ENCODE results near the gene TFCP2L1.
"Not testable (repeated sequence)": the region's sequence is repeated elsewhere in the genome, so short reads cannot be mapped to it uniquely, and the experiment has no call there.

Gene TFCP2L1

DNA sequence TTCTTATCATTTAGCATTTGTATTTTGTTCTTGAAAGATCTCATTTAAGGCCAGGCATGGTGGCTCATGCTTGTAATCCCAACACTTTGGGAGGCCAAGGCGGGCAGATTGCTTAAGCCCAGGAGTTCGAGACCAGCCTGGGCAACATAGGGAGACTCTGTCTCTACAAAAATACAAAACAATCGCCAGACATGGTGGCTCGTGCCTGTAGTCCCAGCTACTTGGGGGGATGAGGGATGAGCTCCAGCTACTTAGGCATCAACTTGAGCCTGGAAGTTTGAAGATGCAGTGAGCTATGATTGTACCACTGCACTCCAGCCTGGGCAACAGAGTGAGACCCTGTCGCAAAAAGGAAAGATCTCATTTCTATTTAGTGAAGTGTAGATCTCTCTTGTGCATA is 12.9 kb upstream of the TFCP2L1 start:
- in situ Hi-C loops (cut with MboI; ENCODE audit: low sequenced_read_pairs): not testable (repeated sequence)

DNA sequence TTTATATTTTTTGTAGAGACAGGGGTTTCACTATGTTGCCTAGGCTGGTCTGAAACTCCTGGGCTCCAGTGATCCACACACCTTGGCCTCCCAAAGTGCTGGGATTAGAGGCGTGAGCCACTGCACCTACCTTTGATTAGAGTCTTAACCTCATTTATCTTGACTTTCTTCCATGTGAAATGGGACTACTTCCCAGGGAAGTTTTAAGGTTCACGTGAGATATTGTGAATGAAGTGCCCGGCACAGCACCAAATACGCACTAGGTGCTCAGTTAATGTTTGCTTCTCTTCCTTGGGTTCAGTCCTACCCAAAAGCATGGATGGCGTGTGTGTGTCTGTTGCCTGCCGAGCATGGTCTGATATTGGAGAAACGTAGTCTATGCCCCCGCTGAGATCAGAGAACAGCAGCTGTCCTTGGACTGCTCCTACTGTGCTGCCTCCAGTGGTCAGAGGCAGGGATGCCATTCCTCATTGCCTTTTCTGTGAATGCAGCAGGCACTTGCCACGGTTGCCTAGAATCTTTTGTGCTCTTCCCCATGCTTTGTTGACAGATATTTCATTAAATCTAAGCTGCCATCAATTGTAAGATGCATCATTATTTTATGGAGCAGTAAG is 12.3 kb upstream of the TFCP2L1 start:
- in situ Hi-C loops (cut with MboI; ENCODE audit: low sequenced_read_pairs): no loop called here

DNA sequence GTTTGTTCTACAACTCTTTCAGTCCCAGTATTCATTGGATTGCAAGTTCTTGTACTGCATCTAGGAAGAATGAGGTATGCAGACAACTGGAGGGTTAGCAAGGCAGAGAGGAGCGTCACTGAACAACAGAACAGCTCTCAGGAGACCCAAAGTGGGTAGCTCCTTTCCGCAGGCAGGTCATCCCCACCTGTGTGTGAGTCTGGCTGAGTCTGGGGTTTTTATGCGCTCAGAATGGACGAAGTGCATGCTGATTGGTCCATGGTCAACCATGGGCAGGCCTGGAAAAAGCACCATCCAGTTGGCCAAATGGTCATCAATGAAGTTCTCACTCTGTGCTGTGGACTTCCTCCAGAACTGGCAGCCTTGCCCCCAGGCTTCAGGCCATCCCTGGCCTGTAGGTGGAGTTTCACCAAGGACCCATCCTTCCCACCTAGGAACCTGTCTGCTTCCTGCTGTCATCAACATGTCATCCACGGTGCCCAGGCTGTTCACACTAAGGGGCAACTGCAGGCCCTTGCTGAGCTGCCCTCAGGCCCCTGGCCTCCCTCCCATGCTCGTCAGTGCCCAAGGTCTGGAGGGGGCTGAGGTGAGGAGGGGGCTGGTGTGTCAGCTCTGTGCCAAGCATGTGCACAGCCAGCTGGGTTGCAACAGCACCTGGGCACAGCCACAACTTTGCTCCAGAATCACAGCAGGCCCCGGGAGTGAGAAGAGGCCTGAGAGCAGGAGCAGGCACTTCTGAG is 11.1 kb upstream of the TFCP2L1 start:
- in situ Hi-C loops (cut with MboI; ENCODE audit: low sequenced_read_pairs): no loop called here

DNA sequence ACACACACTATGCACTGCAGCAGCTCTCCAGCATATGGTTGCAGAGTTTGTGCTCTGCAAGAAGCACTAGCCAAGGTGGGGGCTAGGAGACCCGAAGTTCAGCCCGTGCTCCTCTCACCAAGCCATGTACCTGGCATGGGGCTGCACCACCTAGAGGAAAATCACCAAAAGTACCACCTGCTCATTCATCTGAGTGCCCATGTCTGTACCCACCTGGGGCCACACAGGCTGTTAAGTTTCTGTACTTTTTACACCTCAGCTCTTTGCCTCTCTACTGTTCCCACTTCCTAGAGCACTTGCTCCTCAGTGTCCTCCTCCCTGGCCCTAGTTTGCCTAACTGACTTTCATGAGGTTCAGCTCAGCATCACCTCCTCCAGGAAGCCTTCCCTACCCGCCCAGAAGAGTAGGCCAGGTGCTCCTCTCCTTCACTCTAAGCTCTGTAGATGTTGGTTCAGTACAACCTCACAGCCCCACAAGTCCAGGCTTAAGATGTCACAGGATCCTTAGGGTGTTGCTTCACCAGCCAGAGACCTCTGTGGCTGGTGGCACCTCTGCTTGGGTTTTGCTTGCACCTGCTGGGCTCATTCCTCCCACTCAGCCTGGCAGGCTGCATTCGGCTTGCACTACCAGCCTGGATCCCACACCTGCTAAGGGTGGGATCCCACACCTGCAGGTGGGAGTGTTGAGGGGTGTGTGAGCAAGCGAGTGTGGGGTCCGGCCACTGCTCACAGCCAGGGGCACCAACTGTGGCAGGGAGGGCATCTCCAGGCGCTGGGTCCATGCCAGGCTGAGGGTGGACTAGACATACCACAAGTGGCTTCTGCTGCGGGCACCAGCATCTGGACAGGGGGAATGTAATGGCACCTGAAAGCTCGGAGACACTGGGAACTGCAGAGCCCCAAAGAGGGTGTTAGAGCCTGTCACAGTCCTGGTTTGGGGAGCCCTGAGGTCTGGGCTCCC is 10.2 kb upstream of the TFCP2L1 start:
- in situ Hi-C loops (cut with MboI; ENCODE audit: low sequenced_read_pairs): no loop called here

DNA sequence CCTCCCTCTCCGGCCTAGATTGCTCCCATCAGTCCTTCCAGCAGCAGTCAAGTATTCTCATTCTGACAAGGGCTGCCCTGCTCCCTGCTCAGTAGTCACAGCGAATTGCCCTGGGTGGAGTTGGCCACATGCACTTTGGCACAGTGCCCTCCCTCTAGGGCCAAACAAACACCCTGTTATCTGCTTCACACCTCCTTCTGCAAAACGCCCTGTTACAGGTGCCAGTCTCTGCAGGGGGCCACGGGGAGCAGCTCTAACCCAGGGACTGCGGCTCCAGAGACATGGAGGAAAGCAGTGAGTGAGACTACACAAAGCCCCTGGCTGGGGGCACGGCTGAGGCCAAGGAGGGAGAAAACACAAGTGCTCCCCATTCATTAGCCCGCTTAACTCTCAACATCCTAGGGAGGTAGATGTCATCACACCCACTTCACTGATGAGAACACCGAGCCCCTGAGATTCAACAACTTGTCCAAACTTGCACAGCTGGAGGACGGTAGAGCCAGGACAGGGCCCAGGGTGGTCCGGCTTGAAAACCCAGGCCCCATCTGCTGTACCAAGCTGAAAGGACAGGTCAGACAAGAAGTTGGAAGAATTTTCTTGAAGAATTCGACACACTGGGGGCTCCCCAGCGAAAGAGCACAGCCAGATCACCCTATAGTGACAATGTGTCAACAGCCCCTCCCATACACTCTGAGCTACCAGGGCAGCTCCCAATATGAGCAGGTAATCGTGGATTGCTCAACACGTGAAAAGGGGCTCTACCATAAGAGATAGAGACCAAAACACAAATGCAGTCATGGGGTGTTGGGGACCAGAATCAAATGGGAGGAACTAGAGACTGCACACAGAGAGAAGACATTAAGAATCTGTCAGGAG is 8.7 kb upstream of the TFCP2L1 start:
- in situ Hi-C loops (cut with MboI; ENCODE audit: low sequenced_read_pairs): no loop called here

DNA sequence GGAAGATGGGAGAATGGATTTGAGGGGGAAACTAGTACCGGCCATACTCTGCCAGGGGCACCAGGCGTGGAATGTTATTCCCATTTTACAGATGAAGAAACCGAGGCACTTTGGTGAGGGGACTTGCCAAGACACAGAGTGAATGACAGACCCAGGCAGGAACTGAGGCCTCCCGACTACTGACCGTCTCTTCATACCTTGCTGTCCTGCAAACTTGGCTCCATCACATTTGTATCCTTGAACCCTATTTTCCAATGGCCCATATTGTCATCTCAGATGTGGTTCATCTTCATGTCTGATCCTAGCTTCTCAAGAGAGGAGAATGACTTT is 6.2 kb upstream of the TFCP2L1 start:
- in situ Hi-C loops (cut with MboI; ENCODE audit: low sequenced_read_pairs): no loop called here

DNA sequence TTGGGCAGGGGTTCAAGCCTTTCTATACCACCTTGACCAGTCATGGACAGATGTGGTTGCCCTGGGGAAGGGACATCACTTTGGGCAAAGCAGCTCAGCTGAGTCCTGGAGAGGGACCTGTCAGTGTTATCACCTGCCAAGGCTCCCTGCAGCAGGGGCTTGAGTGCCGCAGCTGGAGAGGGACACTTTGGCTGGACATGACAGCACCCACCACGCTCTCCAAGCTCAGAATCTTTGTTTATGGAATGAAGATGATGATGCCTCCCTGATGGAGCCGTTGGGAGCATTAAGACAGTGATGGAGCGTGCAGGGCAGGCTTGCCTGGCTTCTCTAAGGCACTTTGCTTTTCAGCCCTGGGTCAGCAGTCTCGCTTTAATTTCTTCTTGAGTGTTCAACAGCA is 4.3 kb upstream of the TFCP2L1 start:
- in situ Hi-C loops (cut with MboI; ENCODE audit: low sequenced_read_pairs): no loop called here

DNA sequence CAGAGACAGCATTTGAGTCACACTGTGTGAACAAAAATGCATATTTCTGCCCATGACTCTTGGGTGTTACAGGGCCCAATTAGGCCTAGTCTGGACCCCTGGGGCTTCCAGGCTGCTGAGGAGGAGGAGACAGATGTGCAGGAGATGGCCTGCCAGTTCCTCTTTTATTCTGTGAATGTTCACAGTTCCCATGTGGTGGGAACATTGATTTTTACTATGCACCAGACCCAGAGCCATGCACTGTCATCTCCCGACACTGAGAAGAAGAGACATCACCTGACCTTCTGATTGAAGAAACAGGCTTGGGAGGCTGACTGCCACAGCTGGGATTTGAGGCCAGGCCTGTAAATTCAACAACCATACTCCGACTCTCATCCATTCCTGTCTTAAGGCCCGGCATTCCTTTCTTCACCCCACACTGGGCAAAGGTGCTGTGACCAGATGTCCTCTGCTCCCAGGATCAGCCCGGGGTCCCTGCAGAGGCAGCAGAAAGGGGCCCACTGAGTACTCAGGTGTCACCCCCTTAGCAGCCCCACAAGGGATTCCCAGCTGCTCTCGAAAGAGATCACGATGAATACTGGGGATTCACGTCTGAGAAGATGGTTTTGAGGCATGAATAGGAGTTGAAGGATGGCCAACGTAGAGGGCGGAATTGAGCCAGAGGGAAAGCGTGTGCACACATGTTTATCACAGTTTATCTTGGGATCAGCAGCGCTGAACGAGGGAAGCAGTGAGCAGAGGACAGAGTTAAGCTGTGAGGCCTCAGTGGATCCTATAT is 3.6 kb upstream of the TFCP2L1 start:
- in situ Hi-C loops (cut with MboI; ENCODE audit: low sequenced_read_pairs): no loop called here

DNA sequence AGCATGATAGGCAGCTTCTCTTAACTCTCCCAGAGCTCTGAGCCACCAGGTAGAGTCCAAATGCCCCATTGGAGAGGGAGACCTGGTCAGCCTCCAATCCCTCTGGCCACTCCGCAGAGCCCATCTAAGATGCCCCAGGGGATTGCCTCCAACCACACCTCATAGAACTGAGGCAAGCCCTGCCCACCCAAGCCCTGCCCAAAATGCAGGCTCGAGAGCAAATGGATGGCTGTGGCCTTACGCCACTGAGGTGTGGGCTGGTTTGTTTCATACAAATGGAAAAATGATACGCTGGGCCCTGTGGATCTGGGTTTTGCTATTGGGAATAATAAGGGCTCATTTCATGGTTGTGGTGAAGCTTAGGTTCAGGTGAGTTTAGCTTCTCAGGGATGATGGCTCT is 3.0 kb upstream of the TFCP2L1 start:
- in situ Hi-C loops (cut with MboI; ENCODE audit: low sequenced_read_pairs): no loop called here

DNA sequence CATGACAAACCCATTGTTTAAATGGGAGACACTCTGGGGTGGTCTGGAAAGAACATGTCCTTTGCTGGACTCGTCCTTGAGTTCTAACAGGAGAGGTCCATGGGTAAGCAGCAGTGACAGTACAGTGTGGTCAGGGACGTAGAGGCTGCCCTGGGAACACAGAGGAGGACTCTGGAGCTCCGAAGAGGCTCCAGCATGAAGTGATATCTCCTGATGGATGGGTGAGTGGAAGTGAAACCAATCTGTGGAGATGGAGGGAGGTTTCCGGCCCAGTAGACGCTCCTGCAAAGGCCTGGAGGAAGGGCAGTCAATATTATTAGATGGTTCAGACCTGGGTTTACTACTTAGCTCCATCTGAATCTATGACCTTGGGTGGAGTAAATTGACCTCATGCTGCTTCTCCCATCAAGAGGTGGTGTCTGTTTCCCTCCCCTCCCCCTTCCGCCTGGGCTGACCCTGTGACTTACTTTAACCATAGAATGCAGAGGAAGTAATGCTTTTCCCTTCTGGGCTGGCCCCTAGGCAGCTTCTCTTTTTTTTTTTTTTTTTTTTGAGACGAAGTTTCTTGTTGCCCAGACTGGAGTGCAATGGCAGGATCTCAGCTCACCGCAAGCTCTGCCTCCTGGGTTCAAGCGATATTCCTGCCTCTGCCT is 2.3 kb upstream of the TFCP2L1 start:
- in situ Hi-C loops (cut with MboI; ENCODE audit: low sequenced_read_pairs): no loop called here

DNA sequence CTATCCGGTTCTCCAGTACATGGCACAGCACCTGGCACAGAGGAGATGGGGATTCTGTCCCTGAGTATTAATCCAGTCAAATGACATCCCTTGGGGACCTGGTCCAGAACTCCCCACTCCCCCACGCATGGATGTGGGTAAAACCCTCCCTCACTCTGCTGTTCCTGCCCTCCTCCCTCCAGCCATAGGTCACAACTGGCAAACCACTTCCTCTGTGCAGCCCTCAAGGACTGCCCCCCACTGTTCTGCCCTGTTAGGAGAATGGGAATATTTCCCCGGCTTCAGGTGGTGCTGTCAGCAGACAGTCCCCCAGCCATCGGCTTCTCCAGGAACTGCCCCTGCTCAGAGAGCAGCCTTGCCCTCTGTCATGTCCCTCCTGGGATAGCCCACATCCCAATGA is 1.5 kb upstream of the TFCP2L1 start:
- in situ Hi-C loops (cut with MboI; ENCODE audit: low sequenced_read_pairs): no loop called here

DNA sequence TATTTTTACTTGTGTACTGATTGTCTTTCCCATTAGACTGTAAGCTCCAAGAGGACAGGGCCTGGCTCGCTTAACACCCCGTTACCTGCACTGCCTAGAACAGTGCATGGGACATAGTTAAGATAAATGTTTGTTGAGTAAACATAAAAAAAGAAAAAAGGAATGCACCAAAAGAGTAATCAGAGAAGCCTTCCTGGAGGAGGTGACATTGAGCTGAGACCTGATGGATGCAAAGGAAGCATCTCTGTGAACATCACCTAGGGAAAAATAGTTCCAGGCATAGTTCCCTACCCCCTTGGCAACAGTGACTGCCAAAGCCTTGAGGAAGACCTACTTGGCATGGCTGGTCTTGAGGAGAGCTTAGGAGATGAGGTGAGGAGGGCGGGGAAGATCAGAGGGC is 924 bp upstream of the TFCP2L1 start:
- in situ Hi-C loops (cut with MboI; ENCODE audit: low sequenced_read_pairs): no loop called here

DNA sequence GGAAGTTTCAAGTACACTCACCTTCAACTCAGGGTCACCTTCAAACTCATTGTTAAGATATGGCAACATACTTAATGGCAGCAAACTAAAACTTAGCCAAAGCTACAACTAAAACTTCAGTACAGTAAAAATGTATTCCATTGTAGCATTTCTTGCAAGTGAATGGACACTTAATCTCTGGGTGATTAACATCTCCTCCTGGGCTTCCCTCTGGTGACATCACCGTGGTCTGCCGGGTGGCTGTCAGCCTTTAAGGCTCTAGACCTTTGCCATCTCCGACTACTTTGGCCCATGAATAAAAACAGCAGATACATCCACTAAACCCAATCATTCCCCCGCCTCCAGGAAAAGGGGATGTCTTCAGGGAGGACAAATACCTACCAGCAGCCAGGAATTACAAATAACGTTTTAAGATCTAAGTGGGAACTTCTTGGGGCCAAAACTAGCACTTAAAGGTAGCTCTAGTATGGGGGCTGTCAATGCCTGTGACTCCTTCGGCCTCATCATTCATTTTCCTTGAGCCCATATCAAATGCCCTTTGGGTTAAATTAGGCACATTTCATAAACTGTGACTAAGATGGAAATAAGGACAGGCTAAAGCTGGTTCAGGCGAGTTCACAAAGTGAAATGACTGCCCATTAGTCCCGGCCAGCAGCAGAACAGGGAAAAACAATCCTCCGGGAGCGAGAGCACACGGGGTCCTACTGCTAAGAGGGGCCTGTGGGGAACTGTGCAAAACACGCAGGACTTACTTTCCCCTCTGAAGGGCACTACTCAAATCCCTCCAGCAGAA is 1.1 kb downstream of the TFCP2L1 start:
- in situ Hi-C loops (cut with MboI; ENCODE audit: low sequenced_read_pairs): no loop called here

DNA sequence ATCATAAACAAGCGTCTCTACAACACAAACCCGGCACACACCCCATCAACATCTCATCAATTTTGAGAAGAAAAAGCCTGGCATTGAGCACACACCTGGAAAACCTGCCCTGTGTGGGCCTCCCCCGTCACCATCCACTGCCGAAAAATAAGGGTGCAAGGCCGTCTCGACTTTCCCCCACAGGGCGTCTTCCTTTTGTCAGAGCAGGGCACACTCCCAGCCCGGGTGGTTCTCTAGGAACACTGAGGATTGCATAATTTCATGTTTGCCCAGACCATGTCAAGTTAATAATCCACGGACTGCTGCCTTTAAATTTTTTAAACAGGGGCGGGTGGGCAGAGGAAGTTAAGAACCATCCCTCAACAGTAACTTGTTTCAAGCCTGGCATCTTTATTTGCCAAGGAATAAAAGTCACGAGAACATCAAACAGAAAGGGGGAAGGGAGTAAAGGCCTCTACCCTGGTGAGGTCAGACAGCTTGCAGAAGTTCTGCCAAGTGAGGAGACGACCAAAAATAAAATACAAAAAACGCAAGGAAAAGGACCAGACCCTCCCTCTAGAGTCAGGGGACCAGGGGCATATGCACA is 2.1 kb downstream of the TFCP2L1 start:
- in situ Hi-C loops (cut with MboI; ENCODE audit: low sequenced_read_pairs): no loop called here

DNA sequence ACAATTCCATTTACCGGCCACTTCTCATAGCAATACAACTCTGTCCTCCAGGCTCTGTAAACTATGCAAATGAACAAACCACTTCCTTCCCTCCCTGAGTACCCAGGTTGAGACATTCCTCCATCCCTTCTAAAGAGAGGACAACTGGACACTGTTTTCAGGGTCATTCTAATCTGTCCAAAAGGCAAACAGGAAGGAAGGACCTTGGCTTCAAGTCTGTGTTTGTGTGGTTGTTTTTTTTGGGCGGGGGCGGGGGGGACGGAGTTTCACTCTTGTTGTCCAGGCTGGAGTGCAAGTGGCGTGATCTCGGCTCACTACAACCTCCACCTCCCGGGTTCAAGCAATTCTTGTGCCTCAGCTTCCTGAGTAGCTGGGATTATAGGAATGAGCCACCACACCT is 3.3 kb downstream of the TFCP2L1 start:
- in situ Hi-C loops (cut with MboI; ENCODE audit: low sequenced_read_pairs): no loop called here

DNA sequence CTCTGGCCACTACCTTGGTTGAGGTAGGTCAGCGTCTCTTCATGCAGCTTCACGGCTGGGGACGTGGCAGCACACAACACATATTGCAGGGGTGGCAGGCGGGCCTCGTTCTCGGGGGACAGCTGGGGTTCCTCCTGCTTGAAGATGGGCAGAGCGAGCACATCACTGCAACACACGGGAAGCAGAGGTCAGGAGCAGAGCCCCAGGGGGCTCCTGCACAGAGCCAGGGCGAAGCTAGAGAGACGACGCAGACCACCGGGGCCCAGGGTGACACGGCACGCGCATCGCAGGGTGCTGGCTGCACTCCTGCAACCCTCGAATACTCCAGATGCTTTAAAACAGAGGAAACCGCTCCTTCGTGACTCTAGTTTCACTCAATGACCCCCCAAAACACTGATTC is 3.9 kb downstream of the TFCP2L1 start:
- in situ Hi-C loops (cut with MboI; ENCODE audit: low sequenced_read_pairs): no loop called here

DNA sequence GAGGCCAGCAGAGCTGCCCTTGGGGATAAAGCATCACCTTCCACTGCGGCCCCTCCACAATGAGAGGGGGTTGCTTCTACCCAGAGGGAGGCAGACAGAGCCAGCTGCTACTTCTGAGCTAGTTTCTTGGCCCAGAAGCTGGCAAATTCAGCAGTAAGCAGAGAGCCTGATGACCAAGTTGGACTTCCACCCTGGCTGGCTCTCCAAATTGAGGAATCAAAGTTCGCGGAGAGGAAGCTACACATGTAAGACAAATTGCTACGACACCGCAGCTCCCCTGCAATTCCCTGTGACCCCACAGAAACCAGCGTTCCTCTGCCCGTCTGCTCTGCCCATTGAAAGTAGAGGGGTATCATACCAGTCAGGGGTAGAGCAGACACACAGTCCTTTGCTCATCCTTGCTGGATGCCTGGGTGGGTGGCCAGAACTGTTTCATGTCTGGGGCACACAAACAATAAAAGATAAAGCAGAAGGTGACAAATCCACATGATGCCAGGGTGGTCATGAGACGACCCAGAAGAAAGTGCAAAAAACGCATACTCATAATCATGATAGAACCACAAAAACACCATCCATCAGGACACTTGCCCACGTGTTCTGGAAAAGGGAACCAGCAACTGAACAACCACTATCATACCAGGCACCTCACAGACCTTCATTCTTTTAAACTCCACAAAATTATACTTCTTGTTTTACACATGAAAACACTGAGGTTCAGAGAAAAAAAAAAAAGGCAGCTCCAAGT is 5.4 kb downstream of the TFCP2L1 start:
- in situ Hi-C loops (cut with MboI; ENCODE audit: low sequenced_read_pairs): no loop called here

DNA sequence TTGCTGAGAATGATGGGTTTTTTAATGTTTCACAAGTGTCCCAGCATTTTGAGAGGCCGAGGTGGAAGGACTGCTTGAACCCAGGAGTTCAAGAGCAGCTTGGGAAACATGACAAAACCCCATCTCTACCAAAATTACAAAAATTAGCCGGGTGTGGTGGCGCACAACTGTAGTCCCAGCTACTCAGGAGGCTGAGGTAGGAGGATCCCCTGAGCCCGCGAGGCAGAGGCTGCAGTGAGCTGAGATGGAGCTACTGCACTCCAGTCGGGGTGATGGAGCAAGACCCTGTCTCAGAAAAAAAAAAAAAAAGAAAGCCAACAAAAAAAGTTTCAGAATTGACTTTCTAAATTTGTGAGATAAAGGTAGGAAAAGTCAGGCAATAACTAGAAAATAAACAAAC is 8.7 kb downstream of the TFCP2L1 start:
- in situ Hi-C loops (cut with MboI; ENCODE audit: low sequenced_read_pairs): no loop called here
